ENCODE data around the gene PAQR9. TPM values are rescaled to one million over a fixed set of nuclear protein-coding genes. Genes with fewer than 3 reads are reported as not detected.

The PAQR9 gene
- total RNA-seq, 1 donor = not detected

GRCh38 chr3:142912402-142913172 is 50.9 kb downstream of the PAQR9 start:
- H3K4me3 ChIP-seq (ENCODE audit: low read depth, low read length) = no peak overlapping the region
- TF ChIP-seq CTCF (IDR thresholded peaks at IDR 0.05; ENCODE audit: insufficient read depth, low read depth, low read length) = no peak
- no peak for DNase-seq (ENCODE audit: low read depth)

Small RNA genes within 50 kb of the gene (small RNA-seq; reads per million reads assigned to genes)
- not detected for gene AC021074.2

Other genes starting within 250 kb of the PAQR9 start
- 30.6 and 33.2 TPM in 2 replicates for gene TRPC1, start 239.6 kb downstream of the PAQR9 start, total RNA-seq
- gene PCOLCE2, start 74.6 kb downstream of the PAQR9 start, total RNA-seq = under 0.01 TPM in 1 of 2 replicates, not detected in the other
- 76.0 and 86.4 TPM in 2 replicates for gene U2SURP, start 37.9 kb upstream of the PAQR9 start, total RNA-seq
- 22.5 and 40.2 TPM in 2 replicates for gene CHST2, start 156.1 kb upstream of the PAQR9 start, total RNA-seq

All from fibroblast of villous mesenchyme (primary cell).